RWPE1 (cell line): Measurements from ENCODE around the gene NCOR2.
A peak's percentile ranks its signal among the peaks of the same experiment; 100 is the strongest.

Experiments used
- CTCF ChIA-PET: fragments of 350-600 bp; sonication (Branson Sonifier 250); formaldehyde crosslinking; extraction: SDS; loops from one replicate; lab custom pipeline; 2021; lab: Yijun Ruan, JAX
- POLR2A ChIA-PET: fragments of 400-600 bp; formaldehyde crosslinking; extraction: SDS; loops from one replicate; lab custom pipeline; 2020; ENCODE audit warnings: antibody characterized with exemption; ENCODE audit not compliant: low non-redundant PET; lab: Yijun Ruan, JAX
- DNase-seq: peaks from one replicate; pipeline ENCODE4 v3.0.0; 2012; ENCODE audit warnings: low spot score
- H3K27ac ChIP-seq: fragments of 450-650 bp; 2 replicates; pipeline ENCODE4 v1.5.1; 2017
- TF ChIP-seq, protein P1 (sequence below): fragments of 450-650 bp; conservative IDR thresholded peaks from 2 replicates; pipeline ENCODE4 v1.5.1; 2017; ENCODE audit warnings: low read depth, mild to moderate bottlenecking

NCOR2 gene

GRCh38 chr12:124525927-124526692 is 41.3 kb downstream of the NCOR2 start:
- DNase-seq, result no peak
- TF ChIP-seq, protein P1, sequence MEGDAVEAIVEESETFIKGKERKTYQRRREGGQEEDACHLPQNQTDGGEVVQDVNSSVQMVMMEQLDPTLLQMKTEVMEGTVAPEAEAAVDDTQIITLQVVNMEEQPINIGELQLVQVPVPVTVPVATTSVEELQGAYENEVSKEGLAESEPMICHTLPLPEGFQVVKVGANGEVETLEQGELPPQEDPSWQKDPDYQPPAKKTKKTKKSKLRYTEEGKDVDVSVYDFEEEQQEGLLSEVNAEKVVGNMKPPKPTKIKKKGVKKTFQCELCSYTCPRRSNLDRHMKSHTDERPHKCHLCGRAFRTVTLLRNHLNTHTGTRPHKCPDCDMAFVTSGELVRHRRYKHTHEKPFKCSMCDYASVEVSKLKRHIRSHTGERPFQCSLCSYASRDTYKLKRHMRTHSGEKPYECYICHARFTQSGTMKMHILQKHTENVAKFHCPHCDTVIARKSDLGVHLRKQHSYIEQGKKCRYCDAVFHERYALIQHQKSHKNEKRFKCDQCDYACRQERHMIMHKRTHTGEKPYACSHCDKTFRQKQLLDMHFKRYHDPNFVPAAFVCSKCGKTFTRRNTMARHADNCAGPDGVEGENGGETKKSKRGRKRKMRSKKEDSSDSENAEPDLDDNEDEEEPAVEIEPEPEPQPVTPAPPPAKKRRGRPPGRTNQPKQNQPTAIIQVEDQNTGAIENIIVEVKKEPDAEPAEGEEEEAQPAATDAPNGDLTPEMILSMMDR, result no peak
- ChIA-PET POLR2A (no interaction called here), CTCF (no interaction called here)
- peak overlapping the region; percentile 100 for H3K27ac ChIP-seq

DNA sequence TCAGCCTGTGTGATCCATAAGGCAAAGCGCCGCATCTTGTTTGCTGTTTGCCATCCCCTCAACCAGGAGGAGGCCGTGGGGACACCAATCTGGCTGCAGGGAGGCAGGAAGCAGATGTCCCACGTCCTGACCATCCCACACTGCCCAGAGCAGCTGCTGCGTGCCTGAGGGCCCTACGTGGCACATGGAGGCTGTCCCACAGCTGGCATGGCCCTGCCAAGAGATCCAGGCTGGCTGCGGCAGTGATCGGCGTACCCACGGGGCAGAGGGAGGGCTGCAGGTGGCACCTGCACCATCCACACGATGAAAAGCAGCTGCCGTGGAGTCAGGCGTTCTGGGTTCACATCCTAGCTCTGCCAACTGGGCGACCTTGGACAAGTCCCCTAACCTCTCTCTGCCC is 42.0 kb downstream of the NCOR2 start:
- CTCF ChIA-PET, result interaction anchor here (1.1 kb wide), 1 partner anchor 246 kb away, joined by 3 read pairs; no protein-coding TSS in a partner anchor
- POLR2A ChIA-PET, result no interaction called here
- TF ChIP-seq, protein P1, result no peak
- DNase-seq, result no peak
- peak overlapping the region; percentile 100 for H3K27ac ChIP-seq

- ChIA-PET POLR2A (no interaction called here), CTCF (interaction anchor here (1.1 kb wide), 1 partner anchor 247 kb away, joined by 3 read pairs; no protein-coding TSS in a partner anchor)
- peak overlapping the region; percentile 100 for H3K27ac ChIP-seq
- TF ChIP-seq, protein P1, result no peak
- peak; percentile 69 for DNase-seq
These were observed 43.0 kb downstream of the NCOR2 start for GRCh38 chr12:124524231-124524925.

GRCh38 chr12:124523071-124523470 is 44.3 kb downstream of the NCOR2 start:
- TF ChIP-seq, protein P1, result no peak
- ChIA-PET CTCF (interaction anchor here (0.6 to 0.9 kb wide), 3 partner anchors 25 to 249 kb away, joined by 3 to 8 read pairs (median 6); no protein-coding TSS in a partner anchor), POLR2A (interaction anchor here (0.7 kb wide), 1 partner anchor 135 kb away, joined by 3 read pairs; no protein-coding TSS in a partner anchor)
- H3K27ac ChIP-seq, result peak overlapping the region; percentile 100
- no peak for DNase-seq

DNA sequence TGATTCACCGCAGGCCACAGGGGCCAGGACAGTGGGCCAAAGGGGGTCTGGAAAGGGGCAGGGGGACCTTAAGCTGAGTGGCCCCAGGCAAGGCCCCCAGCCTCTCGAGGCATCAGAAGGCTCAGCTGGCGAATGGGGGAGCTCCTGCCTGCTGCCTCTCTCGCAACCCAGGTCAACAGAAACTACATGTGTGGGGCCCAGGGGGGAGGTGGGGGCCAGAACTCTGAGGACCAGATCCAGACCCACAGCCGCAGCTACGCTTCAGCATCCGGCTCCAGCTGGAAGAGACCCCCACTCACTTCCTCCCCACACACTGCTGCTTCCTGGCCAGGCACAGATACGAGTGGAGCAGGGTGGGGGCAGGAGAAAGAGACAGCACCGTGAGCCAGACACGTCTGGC is 46.5 kb downstream of the NCOR2 start:
- TF ChIP-seq, protein P1, result no peak
- H3K27ac ChIP-seq, result peak overlapping the region; percentile 100
- ChIA-PET CTCF (interaction anchor here (0.7 kb wide), 1 partner anchor 403 kb away, joined by 3 read pairs; no protein-coding TSS in a partner anchor), POLR2A (no interaction called here)
- no peak for DNase-seq

- peak; percentile 72 for DNase-seq
- TF ChIP-seq, protein P1, result no peak
- H3K27ac ChIP-seq, result peak overlapping the region; percentile 100
- CTCF ChIA-PET, result interaction anchor here (0.5 to 1.5 kb wide), 2 partner anchors 30 to 174 kb away, joined by 3 to 4 read pairs; no protein-coding TSS in a partner anchor
- POLR2A ChIA-PET, result no interaction called here
These were observed 47.1 kb downstream of the NCOR2 start for GRCh38 chr12:124520265-124520701.
